H9 (cell line): Measurements from ENCODE around the gene STON2. TPM values are rescaled to one million over a fixed set of nuclear protein-coding genes. Genes with fewer than 3 reads are reported as not detected.

Experiments used
- DNase-seq: peaks from one replicate; pipeline ENCODE4 v3.0.0-alpha.2; 2017
- H2AFZ ChIP-seq: one replicate; pipeline ENCODE4 v1.6.1; 2013; ENCODE audit warnings: mild to moderate bottlenecking, low read length, control low read depth, moderate library complexity
- H2AK5ac ChIP-seq: 2 replicates; pipeline ENCODE4 v1.6.1; 2013; ENCODE audit warnings: low read length, control low read depth, mixed read lengths; ENCODE audit not compliant: insufficient read length
- H2BK120ac ChIP-seq: one replicate; pipeline ENCODE4 v1.6.1; 2013; ENCODE audit warnings: low read depth, mild to moderate bottlenecking, low read length, control low read depth, inconsistent platforms; ENCODE audit not compliant: poor library complexity, severe bottlenecking
- H2BK12ac ChIP-seq: 2 replicates; pipeline ENCODE4 v1.6.1; 2013; ENCODE audit warnings: low read length, control low read depth, mixed read lengths, low read depth; ENCODE audit not compliant: insufficient read length
- H2BK15ac ChIP-seq: 2 replicates; pipeline ENCODE4 v1.6.1; 2013; ENCODE audit warnings: low read depth, low read length, control low read depth
- H2BK20ac ChIP-seq: one replicate; pipeline ENCODE4 v1.6.1; 2013; ENCODE audit warnings: low read depth, mild to moderate bottlenecking, low read length, control low read depth, inconsistent platforms; ENCODE audit not compliant: poor library complexity, severe bottlenecking
- H2BK5ac ChIP-seq: 2 replicates; pipeline ENCODE4 v1.6.1; 2013; ENCODE audit warnings: low read length, control low read depth, mixed read lengths; ENCODE audit not compliant: insufficient read length
- H3K14ac ChIP-seq: 2 replicates; pipeline ENCODE4 v1.6.1; 2013; ENCODE audit warnings: low read length, control low read depth; ENCODE audit not compliant: insufficient read depth
- H3K18ac ChIP-seq: 2 replicates; pipeline ENCODE4 v1.6.1; 2013; ENCODE audit warnings: low read depth, mild to moderate bottlenecking, mixed read lengths, low read length, control low read depth; ENCODE audit not compliant: insufficient read length
- H3K23ac ChIP-seq: 2 replicates; pipeline ENCODE4 v1.6.1; 2013; ENCODE audit warnings: low read length, control low read depth, mixed read lengths, low read depth; ENCODE audit not compliant: insufficient read length
- H3K23me2 ChIP-seq: 2 replicates; pipeline ENCODE4 v1.6.1; 2013; ENCODE audit warnings: low read depth, mild to moderate bottlenecking, mixed read lengths, low read length, control low read depth; ENCODE audit not compliant: insufficient read length, poor library complexity, severe bottlenecking
- H3K27ac ChIP-seq: 2 replicates; pipeline ENCODE4 v1.5.1; 2013; ENCODE audit warnings: low read length, control low read depth, mixed read lengths, low read depth; ENCODE audit not compliant: insufficient read length
- H3K27me3 ChIP-seq: 2 replicates; pipeline ENCODE4 v1.6.1; 2013; ENCODE audit warnings: low read length, control low read depth, inconsistent platforms; ENCODE audit not compliant: insufficient read depth
- H3K4ac ChIP-seq: 2 replicates; pipeline ENCODE4 v1.6.1; 2013; ENCODE audit warnings: low read depth, mild to moderate bottlenecking, control low read depth, inconsistent platforms, low read length, moderate library complexity
- H3K4me1 ChIP-seq: 2 replicates; pipeline ENCODE4 v1.6.1; 2013; ENCODE audit warnings: low read length, control low read depth, inconsistent platforms; ENCODE audit not compliant: insufficient read depth
- H3K4me2 ChIP-seq: 2 replicates; pipeline ENCODE4 v1.6.1; 2013; ENCODE audit warnings: low read length, control low read depth, mixed read lengths; ENCODE audit not compliant: insufficient read length, insufficient read depth
- H3K56ac ChIP-seq: 2 replicates; pipeline ENCODE4 v1.6.1; 2013; ENCODE audit warnings: low read depth, mild to moderate bottlenecking, mixed read lengths, low read length, control low read depth; ENCODE audit not compliant: insufficient read length
- H3K79me1 ChIP-seq: 2 replicates; pipeline ENCODE4 v1.6.1; 2013; ENCODE audit warnings: low read depth, mild to moderate bottlenecking, moderate library complexity, low read length, control low read depth, inconsistent platforms; ENCODE audit not compliant: insufficient read depth, poor library complexity, severe bottlenecking
- H3K79me2 ChIP-seq: 2 replicates; pipeline ENCODE4 v1.6.1; 2013; ENCODE audit warnings: low read length, control low read depth, inconsistent platforms; ENCODE audit not compliant: insufficient read depth
- H3K9ac ChIP-seq: 2 replicates; pipeline ENCODE4 v1.6.1; 2013; ENCODE audit warnings: low read length, control low read depth, mixed read lengths; ENCODE audit not compliant: insufficient read length; ENCODE audit errors: extremely low read depth
- H3K9me3 ChIP-seq: one replicate; pipeline ENCODE4 v1.6.1; 2013; ENCODE audit warnings: low read depth, low read length, inconsistent platforms; ENCODE audit not compliant: control insufficient read depth
- H3T11ph ChIP-seq: one replicate; pipeline ENCODE4 v1.6.1; 2013; ENCODE audit warnings: mild to moderate bottlenecking, low read length, control low read depth, inconsistent platforms
- H4K20me1 ChIP-seq: one replicate; pipeline ENCODE4 v1.6.1; 2013; ENCODE audit not compliant: control insufficient read depth, insufficient read length, insufficient read depth
- H4K5ac ChIP-seq: 2 replicates; pipeline ENCODE4 v1.6.1; 2013; ENCODE audit warnings: low read depth, mild to moderate bottlenecking, mixed read lengths, low read length, control low read depth; ENCODE audit not compliant: insufficient read length
- H4K8ac ChIP-seq: replicated peaks from 2 replicates; pipeline ENCODE4 v1.6.1; 2013; ENCODE audit warnings: low read length, control low read depth, mixed read lengths, low read depth; ENCODE audit not compliant: insufficient read length
- H4K91ac ChIP-seq: 2 replicates; pipeline ENCODE4 v1.6.1; 2013; ENCODE audit warnings: low read depth, mild to moderate bottlenecking, moderate library complexity, mixed read lengths, low read length, control low read depth; ENCODE audit not compliant: insufficient read length
- H3K27ac Mint-ChIP-seq, 3 experiments: 2 replicates in 2 of 3; 3 replicates in 1 of 3; pipeline ENCODE4 v1.8.0; 2020 to 2021; ENCODE audit warnings: mixed read lengths in 3 of 3, mild to moderate bottlenecking in 1 of 3, moderate library complexity in 1 of 3
- H3K27me3 Mint-ChIP-seq: 2 replicates; pipeline ENCODE4 v1.8.0; 2021; ENCODE audit warnings: low read depth, mild to moderate bottlenecking, moderate library complexity, mixed read lengths
- H3K36me3 Mint-ChIP-seq, 3 experiments: 2 replicates in 2 of 3; 3 replicates in 1 of 3; pipeline ENCODE4 v1.8.0; 2020 to 2021; ENCODE audit warnings: low read depth in 3 of 3, mixed read lengths in 3 of 3; ENCODE audit not compliant: insufficient read depth in 1 of 3
- H3K4me1 Mint-ChIP-seq, 2 experiments: 2 replicates each; pipeline ENCODE4 v1.8.0; 2020; ENCODE audit warnings: mixed read lengths in 2 of 2
- H3K4me3 Mint-ChIP-seq, 2 experiments: 2 replicates in 1 of 2; 3 replicates in 1 of 2; pipeline ENCODE4 v1.8.0; 2020 to 2021; ENCODE audit warnings: mild to moderate bottlenecking in 2 of 2, mixed read lengths in 2 of 2, moderate library complexity in 1 of 2
- H3K9me3 Mint-ChIP-seq, 2 experiments: 2 replicates in 1 of 2; 3 replicates in 1 of 2; pipeline ENCODE4 v1.8.0; 2020; ENCODE audit warnings: mild to moderate bottlenecking in 2 of 2, mixed read lengths in 2 of 2, moderate library complexity in 1 of 2
- CTCF ChIP-seq: fragments of 200-600 bp; sonication (generic); conservative IDR thresholded peaks from 3 replicates; pipeline ENCODE4 v1.8.0; 2021; ENCODE audit warnings: antibody characterized with exemption, mild to moderate bottlenecking
- WGBS: extraction: QIAGEN DNeasy Blood & Tissue Kit; methylation state at CpG from one replicate; pipeline ENCODE4 v1.1.7; 2013; ENCODE audit warnings: missing lambda C conversion rate, low lambda C conversion rate, mixed read lengths; ENCODE audit not compliant: insufficient read length; ENCODE audit errors: extremely low coverage; 5-methylcytosine and 5-hydroxymethylcytosine counted together
- total RNA-seq: library from RNA; stranded (reverse); gene quantifications from 2 replicates; pipeline ENCODE4 v1.2.1, GENCODE V29; 2021

Gene STON2
- total RNA-seq, 1 experiment from 2014 or later: 62.9 TPM

- Histone ChIP-seq H3K18ac (no peak overlapping the region), H3K23ac (no peak overlapping the region), H3K14ac (no peak overlapping the region), H3K56ac (no peak overlapping the region), H2BK5ac (no peak overlapping the region), H3K23me2 (no peaks in the 10 kb centered on the region), H2AK5ac (no peak overlapping the region), H4K20me1 (no peaks in the 10 kb centered on the region), H2BK15ac (no peak overlapping the region), H3K79me1 (no peaks in the 10 kb centered on the region), H4K5ac (no peak overlapping the region), H2BK120ac (no peak overlapping the region), H3K9ac (no peak overlapping the region), H3T11ph (no peak overlapping the region), H3K9me3 (no peaks in the 10 kb centered on the region), H3K27ac (no peak overlapping the region), H3K4ac (no peak overlapping the region), H4K91ac (no peak overlapping the region), H4K8ac (no peak overlapping the region), H2BK12ac (no peak overlapping the region), H3K4me1 (no peaks in the 10 kb centered on the region), H2BK20ac (no peak overlapping the region), H2AFZ (no peak overlapping the region), H3K4me2 (no peak overlapping the region), H3K27me3 (no peaks in the 10 kb centered on the region), H3K79me2 (no peaks in the 10 kb centered on the region)
- Mint-ChIP-seq H3K9me3 (peaks cover 27 to 29% of the 10 kb centered on the region in 2 experiments), H3K27me3 (peaks cover 3% of the 10 kb centered on the region), H3K27ac (no peak overlapping the region; a peak in 1 of 7 replicates), H3K4me3 (no peak overlapping the region), H3K4me1 (no peaks in the 10 kb centered on the region), H3K36me3 (peaks cover 10 to 22% (median 11%) of the 10 kb centered on the region in 3 experiments; a peak in 6 of 7 replicates)
- no peak for DNase-seq
- no peak for TF ChIP-seq CTCF
- no CpG with 5 or more reads among the region's 8 CpGs for WGBS
Measured at GRCh38 chr14:81247271-81247766, 152.8 kb downstream of the STON2 start.
